ENCODE data around the gene ADCK2.
"Not testable (repeated sequence)": the region's sequence is repeated elsewhere in the genome, so short reads cannot be mapped to it uniquely, and the experiment has no call there.

DNA sequence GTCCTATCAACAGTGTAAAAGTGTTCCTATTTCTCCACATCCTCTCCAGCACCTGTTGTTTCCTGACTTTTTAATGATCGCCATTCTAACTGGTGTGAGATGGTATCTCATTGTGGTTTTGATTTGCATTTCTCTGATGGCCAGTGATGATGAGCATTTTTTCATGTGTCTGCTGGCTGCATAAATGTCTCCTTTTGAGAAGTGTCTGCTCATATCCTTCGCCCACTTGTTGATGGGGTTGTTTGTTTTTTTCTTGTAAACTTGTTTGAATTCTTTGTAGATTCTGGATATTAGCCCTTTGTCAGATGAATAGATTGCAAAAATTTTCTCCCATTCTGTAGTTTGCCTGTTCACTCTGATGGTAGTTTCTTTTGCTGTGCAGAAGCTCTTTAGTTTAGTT is 9.8 kb upstream of the ADCK2 start:
- TF ChIP-seq, protein P1, sequence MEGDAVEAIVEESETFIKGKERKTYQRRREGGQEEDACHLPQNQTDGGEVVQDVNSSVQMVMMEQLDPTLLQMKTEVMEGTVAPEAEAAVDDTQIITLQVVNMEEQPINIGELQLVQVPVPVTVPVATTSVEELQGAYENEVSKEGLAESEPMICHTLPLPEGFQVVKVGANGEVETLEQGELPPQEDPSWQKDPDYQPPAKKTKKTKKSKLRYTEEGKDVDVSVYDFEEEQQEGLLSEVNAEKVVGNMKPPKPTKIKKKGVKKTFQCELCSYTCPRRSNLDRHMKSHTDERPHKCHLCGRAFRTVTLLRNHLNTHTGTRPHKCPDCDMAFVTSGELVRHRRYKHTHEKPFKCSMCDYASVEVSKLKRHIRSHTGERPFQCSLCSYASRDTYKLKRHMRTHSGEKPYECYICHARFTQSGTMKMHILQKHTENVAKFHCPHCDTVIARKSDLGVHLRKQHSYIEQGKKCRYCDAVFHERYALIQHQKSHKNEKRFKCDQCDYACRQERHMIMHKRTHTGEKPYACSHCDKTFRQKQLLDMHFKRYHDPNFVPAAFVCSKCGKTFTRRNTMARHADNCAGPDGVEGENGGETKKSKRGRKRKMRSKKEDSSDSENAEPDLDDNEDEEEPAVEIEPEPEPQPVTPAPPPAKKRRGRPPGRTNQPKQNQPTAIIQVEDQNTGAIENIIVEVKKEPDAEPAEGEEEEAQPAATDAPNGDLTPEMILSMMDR (IDR thresholded peaks at IDR 0.05; ENCODE audit: insufficient read depth, low read length), result not testable (repeated sequence)
- TF ChIP-seq, protein P2, sequence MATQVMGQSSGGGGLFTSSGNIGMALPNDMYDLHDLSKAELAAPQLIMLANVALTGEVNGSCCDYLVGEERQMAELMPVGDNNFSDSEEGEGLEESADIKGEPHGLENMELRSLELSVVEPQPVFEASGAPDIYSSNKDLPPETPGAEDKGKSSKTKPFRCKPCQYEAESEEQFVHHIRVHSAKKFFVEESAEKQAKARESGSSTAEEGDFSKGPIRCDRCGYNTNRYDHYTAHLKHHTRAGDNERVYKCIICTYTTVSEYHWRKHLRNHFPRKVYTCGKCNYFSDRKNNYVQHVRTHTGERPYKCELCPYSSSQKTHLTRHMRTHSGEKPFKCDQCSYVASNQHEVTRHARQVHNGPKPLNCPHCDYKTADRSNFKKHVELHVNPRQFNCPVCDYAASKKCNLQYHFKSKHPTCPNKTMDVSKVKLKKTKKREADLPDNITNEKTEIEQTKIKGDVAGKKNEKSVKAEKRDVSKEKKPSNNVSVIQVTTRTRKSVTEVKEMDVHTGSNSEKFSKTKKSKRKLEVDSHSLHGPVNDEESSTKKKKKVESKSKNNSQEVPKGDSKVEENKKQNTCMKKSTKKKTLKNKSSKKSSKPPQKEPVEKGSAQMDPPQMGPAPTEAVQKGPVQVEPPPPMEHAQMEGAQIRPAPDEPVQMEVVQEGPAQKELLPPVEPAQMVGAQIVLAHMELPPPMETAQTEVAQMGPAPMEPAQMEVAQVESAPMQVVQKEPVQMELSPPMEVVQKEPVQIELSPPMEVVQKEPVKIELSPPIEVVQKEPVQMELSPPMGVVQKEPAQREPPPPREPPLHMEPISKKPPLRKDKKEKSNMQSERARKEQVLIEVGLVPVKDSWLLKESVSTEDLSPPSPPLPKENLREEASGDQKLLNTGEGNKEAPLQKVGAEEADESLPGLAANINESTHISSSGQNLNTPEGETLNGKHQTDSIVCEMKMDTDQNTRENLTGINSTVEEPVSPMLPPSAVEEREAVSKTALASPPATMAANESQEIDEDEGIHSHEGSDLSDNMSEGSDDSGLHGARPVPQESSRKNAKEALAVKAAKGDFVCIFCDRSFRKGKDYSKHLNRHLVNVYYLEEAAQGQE (IDR thresholded peaks at IDR 0.05; ENCODE audit: insufficient replicate concordance, low read depth), result not testable (repeated sequence)
- TF ChIP-seq POLR2AphosphoS5 (IDR thresholded peaks at IDR 0.05; ENCODE audit: low read depth); SPI1 (IDR thresholded peaks at IDR 0.05; ENCODE audit: borderline replicate concordance, low read depth); GABPA (IDR thresholded peaks at IDR 0.05; ENCODE audit: low read depth): not testable (repeated sequence)
